ENCODE data around the gene DIAPH2.

The DIAPH2 gene

DNA sequence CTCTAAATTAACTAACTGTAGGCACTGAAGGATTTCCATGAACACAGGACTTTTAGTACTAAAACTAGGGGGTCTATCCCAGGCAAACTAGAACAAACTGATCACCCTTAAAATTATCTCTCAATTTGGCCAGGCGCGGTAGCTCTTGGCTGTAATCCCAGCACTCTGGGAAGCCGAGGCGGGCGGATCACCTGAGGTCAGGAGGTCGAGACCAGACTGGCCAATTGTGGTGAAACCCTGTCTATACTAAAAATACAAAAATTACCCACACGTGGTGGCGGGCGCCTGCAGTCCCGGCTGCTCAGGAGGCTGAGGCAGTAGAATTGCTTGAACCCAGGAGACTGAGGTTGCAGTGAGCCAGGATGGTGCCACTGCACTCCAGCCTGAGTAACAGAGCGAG, 635.7 kb downstream of the DIAPH2 start:
- Histone ChIP-seq H3K4me3 (ENCODE audit: low read depth, low read length) (no peak overlapping the region), H3K9me3 (ENCODE audit: control insufficient read depth, insufficient read depth, low read depth, low read length) (no peaks in the 10 kb centered on the region), H3K4me1 (ENCODE audit: control insufficient read depth, insufficient read depth, low read length) (no peaks in the 10 kb centered on the region), H3K36me3 (ENCODE audit: control insufficient read depth, insufficient read depth, low read length) (peaks cover 44% of the 10 kb centered on the region), H3K27ac (ENCODE audit: low read depth, low read length) (no peak overlapping the region), H3K9ac (ENCODE audit: low read length) (no peak overlapping the region), H3K27me3 (ENCODE audit: control insufficient read depth, insufficient read depth, low read length) (no peaks in the 10 kb centered on the region)

DNA sequence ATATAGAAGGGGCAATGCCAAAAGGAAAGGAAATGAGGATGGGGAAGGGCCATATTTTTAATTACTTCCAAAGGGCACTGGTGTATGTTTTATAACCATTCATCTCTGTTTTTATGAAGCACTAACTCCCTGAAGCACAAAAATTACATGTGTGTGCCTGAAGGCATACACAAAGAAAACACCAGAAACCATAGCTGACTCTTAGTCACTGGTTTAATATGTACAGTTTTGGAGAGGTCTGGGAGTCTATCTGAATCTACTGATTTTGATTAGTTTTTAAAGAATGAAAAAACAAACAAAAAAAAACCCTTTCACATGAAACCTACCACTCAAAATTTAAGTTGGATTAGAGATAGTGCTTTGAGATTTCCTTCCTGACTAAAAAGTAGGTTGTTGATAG, 637.8 kb downstream of the DIAPH2 start:
- no peaks in the 10 kb centered on the region for H3K27me3 ChIP-seq (ENCODE audit: control insufficient read depth, insufficient read depth, low read length)
- H3K4me1 ChIP-seq (ENCODE audit: control insufficient read depth, insufficient read depth, low read length), result no peaks in the 10 kb centered on the region
- H3K9ac ChIP-seq (ENCODE audit: low read length), result no peak overlapping the region
- no peaks in the 10 kb centered on the region for H3K9me3 ChIP-seq (ENCODE audit: control insufficient read depth, insufficient read depth, low read depth, low read length)
- H3K27ac ChIP-seq (ENCODE audit: low read depth, low read length), result no peak overlapping the region
- no peak overlapping the region for H3K4me3 ChIP-seq (ENCODE audit: low read depth, low read length)
- H3K36me3 ChIP-seq (ENCODE audit: control insufficient read depth, insufficient read depth, low read length), result peaks cover 30% of the 10 kb centered on the region

DNA sequence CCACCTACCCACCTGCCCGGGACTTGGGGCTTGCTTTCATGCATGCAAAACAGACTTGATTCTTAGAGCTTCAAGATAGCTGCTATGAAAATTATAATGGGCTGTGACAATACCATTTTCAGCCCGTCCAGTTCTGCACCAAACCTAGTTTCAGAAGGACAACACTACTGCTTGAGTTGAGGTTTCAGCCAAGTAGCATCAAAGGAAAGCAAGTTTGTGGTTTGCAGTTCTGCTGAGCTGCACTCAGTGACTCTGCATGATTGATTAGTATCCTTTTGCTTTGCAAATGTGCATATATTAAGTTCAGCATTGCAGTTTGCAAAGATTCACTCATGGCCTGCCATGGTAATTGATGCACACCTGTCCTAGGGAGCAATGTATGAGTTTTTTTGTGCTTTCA, 641.8 kb downstream of the DIAPH2 start:
- H3K9ac ChIP-seq (ENCODE audit: low read length), result no peak overlapping the region
- no peaks in the 10 kb centered on the region for H3K27me3 ChIP-seq (ENCODE audit: control insufficient read depth, insufficient read depth, low read length)
- H3K4me3 ChIP-seq (ENCODE audit: low read depth, low read length), result no peak overlapping the region
- H3K27ac ChIP-seq (ENCODE audit: low read depth, low read length), result no peak overlapping the region
- no peaks in the 10 kb centered on the region for H3K4me1 ChIP-seq (ENCODE audit: control insufficient read depth, insufficient read depth, low read length)
- peaks cover 19% of the 10 kb centered on the region; the same call in 1 of the 2 replicates for H3K36me3 ChIP-seq (ENCODE audit: control insufficient read depth, insufficient read depth, low read length)
- H3K9me3 ChIP-seq (ENCODE audit: control insufficient read depth, insufficient read depth, low read depth, low read length), result no peaks in the 10 kb centered on the region

DNA sequence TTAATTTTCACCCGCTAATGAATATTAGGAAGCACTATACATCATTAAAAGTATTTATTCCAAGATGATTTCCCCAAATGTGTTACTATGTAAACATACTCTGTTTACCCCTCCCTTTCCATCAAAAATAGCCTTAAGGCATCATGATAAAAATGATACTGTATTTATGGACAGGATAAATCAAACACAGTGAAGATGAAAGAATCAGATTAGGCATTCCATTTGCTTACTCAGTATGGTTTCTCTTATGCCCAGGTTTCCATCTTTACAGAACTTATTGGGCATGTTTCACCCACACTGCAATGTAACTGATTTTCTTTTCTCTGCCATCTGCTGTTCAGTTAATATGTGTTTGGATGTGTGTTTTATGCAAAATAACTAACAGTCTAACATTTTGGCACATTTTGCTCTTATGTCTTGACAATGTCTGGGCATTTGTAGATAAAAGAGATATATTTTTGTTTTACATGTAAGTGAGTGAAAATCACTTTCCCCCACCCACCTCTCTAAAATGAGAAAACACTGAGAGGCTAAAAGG, 644.3 kb downstream of the DIAPH2 start:
- Histone ChIP-seq H3K9ac (ENCODE audit: low read length) (no peak overlapping the region), H3K27me3 (ENCODE audit: control insufficient read depth, insufficient read depth, low read length) (no peaks in the 10 kb centered on the region), H3K4me3 (ENCODE audit: low read depth, low read length) (no peak overlapping the region), H3K9me3 (ENCODE audit: control insufficient read depth, insufficient read depth, low read depth, low read length) (no peaks in the 10 kb centered on the region), H3K36me3 (ENCODE audit: control insufficient read depth, insufficient read depth, low read length) (peaks cover 22% of the 10 kb centered on the region; the same call in 1 of the 2 replicates), H3K27ac (ENCODE audit: low read depth, low read length) (no peak overlapping the region), H3K4me1 (ENCODE audit: control insufficient read depth, insufficient read depth, low read length) (no peaks in the 10 kb centered on the region)

DNA sequence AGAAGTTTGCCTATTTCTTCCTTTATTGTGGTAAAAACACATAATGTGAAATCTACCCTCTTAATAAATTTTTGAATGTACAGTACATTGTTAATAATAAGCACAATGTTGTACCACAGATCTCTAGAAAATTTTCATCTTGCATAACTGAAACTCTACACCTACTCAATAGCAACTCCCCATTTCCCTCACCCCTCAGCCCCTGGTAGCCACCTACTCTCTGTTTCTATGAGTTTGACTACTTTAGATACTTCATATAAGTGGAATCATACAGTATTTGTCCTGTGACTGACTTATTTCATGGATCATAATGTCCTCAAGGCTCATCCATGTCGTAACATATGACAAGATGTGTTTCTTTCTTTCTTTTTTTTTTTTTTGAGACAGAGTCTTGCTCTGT, 645.5 kb downstream of the DIAPH2 start:
- Histone ChIP-seq H3K4me1 (ENCODE audit: control insufficient read depth, insufficient read depth, low read length) (no peaks in the 10 kb centered on the region; the same call in 1 of the 2 replicates), H3K9me3 (ENCODE audit: control insufficient read depth, insufficient read depth, low read depth, low read length) (no peaks in the 10 kb centered on the region), H3K27ac (ENCODE audit: low read depth, low read length) (no peak overlapping the region), H3K36me3 (ENCODE audit: control insufficient read depth, insufficient read depth, low read length) (peaks cover 17% of the 10 kb centered on the region; the same call in 1 of the 2 replicates), H3K9ac (ENCODE audit: low read length) (no peak overlapping the region), H3K4me3 (ENCODE audit: low read depth, low read length) (no peak overlapping the region), H3K27me3 (ENCODE audit: control insufficient read depth, insufficient read depth, low read length) (no peaks in the 10 kb centered on the region)

DNA sequence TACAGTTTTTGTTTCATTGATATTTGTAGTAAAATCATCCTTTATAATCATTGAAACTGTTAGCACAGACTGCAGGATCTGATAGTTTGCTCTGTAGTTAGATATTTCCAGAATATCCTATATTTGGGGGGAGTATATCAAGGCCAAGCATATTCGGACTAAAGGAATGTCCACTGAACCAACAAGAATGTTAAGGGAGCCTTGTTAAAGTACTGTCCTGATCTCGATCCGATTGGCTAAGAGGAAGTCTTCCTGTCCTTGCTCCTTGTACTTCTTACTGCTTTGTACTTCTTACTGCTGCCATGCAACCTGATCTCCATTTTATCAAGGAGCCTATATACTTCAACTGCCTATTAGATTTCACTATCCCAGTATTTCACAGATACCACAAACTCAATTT, 648.3 kb downstream of the DIAPH2 start:
- H3K9ac ChIP-seq (ENCODE audit: low read length), result no peak overlapping the region
- no peaks in the 10 kb centered on the region for H3K9me3 ChIP-seq (ENCODE audit: control insufficient read depth, insufficient read depth, low read depth, low read length)
- H3K27me3 ChIP-seq (ENCODE audit: control insufficient read depth, insufficient read depth, low read length), result no peaks in the 10 kb centered on the region
- no peak overlapping the region for H3K4me3 ChIP-seq (ENCODE audit: low read depth, low read length)
- no peak overlapping the region for H3K27ac ChIP-seq (ENCODE audit: low read depth, low read length)
- H3K4me1 ChIP-seq (ENCODE audit: control insufficient read depth, insufficient read depth, low read length), result no peaks in the 10 kb centered on the region; the same call in 1 of the 2 replicates
- peaks cover 14% of the 10 kb centered on the region; the same call in 1 of the 2 replicates for H3K36me3 ChIP-seq (ENCODE audit: control insufficient read depth, insufficient read depth, low read length)

DNA sequence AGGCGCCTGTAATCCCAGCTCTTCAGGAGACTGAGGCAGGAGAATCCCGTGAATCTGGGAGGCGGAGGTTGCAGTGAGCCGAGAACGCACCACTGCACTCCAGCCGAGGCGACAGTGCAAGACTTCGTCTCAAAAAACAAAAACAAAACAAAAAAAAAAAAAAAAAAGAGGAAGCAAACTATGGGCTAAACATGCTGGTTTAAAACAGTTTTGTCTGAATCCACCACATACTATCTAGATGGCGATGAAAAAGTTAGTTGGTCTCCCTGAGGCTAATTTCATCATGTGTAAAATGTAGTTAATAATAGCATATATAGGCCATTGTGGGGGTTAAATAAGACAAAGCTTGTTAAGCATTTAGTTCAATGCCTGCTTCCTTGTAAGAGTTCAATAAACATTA, 650.2 kb downstream of the DIAPH2 start:
- Histone ChIP-seq H3K27ac (ENCODE audit: low read depth, low read length) (no peak overlapping the region), H3K27me3 (ENCODE audit: control insufficient read depth, insufficient read depth, low read length) (no peaks in the 10 kb centered on the region), H3K4me1 (ENCODE audit: control insufficient read depth, insufficient read depth, low read length) (peaks cover under 1% of the 10 kb centered on the region; the same call in 1 of the 2 replicates), H3K9me3 (ENCODE audit: control insufficient read depth, insufficient read depth, low read depth, low read length) (no peaks in the 10 kb centered on the region), H3K9ac (ENCODE audit: low read length) (no peak overlapping the region), H3K36me3 (ENCODE audit: control insufficient read depth, insufficient read depth, low read length) (peaks cover 14% of the 10 kb centered on the region; the same call in 1 of the 2 replicates), H3K4me3 (ENCODE audit: low read depth, low read length) (no peak overlapping the region)

DNA sequence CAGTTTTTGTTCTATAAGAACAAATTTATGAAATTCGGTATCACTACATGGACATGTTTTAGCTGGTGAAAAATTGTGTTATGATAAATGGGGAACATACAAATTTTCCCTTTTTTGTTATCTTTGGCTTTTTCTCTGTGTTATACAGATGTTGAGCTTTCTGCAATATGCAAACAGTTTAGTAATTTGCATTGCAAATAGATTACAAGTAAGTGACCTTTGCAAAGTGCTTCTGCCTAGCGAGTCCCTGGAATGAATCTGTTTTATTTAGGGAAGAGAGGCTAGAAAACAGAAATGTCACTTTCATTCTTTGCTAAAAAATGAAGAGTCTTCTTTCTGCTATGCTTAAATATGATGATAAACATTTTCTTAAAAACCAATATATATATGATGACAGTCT, 660.1 kb downstream of the DIAPH2 start:
- no peaks in the 10 kb centered on the region for H3K27me3 ChIP-seq (ENCODE audit: control insufficient read depth, insufficient read depth, low read length)
- peak overlapping the region; percentile 32 for H3K4me3 ChIP-seq (ENCODE audit: low read depth, low read length)

DNA sequence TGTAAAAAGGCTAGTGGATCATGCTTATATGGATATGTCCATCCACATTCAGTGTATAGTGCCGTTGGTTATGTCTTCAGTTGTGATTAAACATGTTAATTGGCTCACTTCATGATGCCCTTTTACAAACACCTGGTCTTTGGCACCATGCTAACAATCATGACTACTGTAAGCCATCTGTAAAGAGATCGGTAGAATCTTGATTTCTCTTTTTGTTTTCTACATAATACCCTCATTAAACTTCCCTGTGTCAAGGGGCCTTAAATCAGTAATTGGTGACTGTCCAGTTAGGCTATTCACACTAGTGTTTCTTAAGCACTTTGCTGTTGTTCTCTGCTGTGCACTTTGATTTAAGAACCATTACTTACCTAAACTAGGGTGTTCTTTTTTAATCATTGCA, 674.3 kb downstream of the DIAPH2 start:
- Histone ChIP-seq H3K4me1 (ENCODE audit: control insufficient read depth, insufficient read depth, low read length) (peaks cover 11% of the 10 kb centered on the region; the same call in 1 of the 2 replicates), H3K36me3 (ENCODE audit: control insufficient read depth, insufficient read depth, low read length) (peaks cover 8% of the 10 kb centered on the region), H3K27me3 (ENCODE audit: control insufficient read depth, insufficient read depth, low read length) (no peaks in the 10 kb centered on the region), H3K9ac (ENCODE audit: low read length) (no peak overlapping the region), H3K4me3 (ENCODE audit: low read depth, low read length) (no peak overlapping the region), H3K9me3 (ENCODE audit: control insufficient read depth, insufficient read depth, low read depth, low read length) (no peaks in the 10 kb centered on the region), H3K27ac (ENCODE audit: low read depth, low read length) (no peak overlapping the region)

More for the DNA sequence above, 660.1 kb downstream of the DIAPH2 start:
- no peaks in the 10 kb centered on the region for H3K9me3 ChIP-seq (ENCODE audit: control insufficient read depth, insufficient read depth, low read depth, low read length)
- peaks cover 54% of the 10 kb centered on the region for H3K4me1 ChIP-seq (ENCODE audit: control insufficient read depth, insufficient read depth, low read length)
- no peak overlapping the region for H3K9ac ChIP-seq (ENCODE audit: low read length)
- H3K27ac ChIP-seq (ENCODE audit: low read depth, low read length), result peak overlapping the region; percentile 65; the same call in 1 of the 2 replicates
- peaks cover 17% of the 10 kb centered on the region for H3K36me3 ChIP-seq (ENCODE audit: control insufficient read depth, insufficient read depth, low read length)

DNA sequence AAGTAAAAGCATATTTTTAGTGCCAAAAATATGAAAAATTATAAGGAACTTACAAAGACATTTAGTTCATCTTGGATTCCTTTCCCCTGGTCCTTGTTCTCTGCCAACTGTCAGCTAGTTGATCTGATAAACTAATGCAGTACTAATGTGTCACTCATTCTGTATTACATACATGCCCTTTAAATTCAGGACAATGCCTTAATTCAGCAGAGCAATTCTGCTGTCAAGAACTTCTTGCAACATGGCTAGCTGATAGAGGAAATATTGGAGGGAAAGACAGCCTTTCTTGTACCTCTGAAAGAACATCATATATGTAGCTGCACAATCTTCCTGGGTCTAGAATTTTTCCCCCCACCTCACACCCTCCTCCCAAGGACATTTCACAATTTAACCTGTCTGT, 679.2 kb downstream of the DIAPH2 start:
- H3K27me3 ChIP-seq (ENCODE audit: control insufficient read depth, insufficient read depth, low read length), result no peaks in the 10 kb centered on the region
- no peaks in the 10 kb centered on the region for H3K4me1 ChIP-seq (ENCODE audit: control insufficient read depth, insufficient read depth, low read length)
- H3K9me3 ChIP-seq (ENCODE audit: control insufficient read depth, insufficient read depth, low read depth, low read length), result no peaks in the 10 kb centered on the region
- H3K9ac ChIP-seq (ENCODE audit: low read length), result no peak overlapping the region
- H3K27ac ChIP-seq (ENCODE audit: low read depth, low read length), result no peak overlapping the region
- no peak overlapping the region for H3K4me3 ChIP-seq (ENCODE audit: low read depth, low read length)
- peaks cover 16% of the 10 kb centered on the region for H3K36me3 ChIP-seq (ENCODE audit: control insufficient read depth, insufficient read depth, low read length)

DNA sequence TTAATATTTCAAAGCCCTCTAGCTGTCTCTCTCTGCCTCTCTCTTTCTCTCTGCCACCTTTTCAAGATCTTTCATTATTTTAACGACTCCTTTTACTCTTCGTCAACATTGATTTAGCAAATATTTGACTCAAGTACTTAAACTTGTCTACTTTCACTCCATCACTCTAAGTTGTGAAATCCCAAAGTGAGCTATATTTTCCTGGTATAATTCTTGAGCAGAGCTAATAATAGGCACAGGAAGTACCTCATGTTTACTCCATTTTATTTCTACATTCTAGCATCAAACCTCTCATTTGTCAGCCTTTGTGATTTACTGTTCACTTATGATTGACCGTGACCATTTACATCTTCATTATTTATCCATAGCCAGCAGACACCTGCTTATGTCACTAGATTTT, 681.6 kb downstream of the DIAPH2 start:
- Histone ChIP-seq H3K27ac (ENCODE audit: low read depth, low read length) (no peak overlapping the region), H3K27me3 (ENCODE audit: control insufficient read depth, insufficient read depth, low read length) (no peaks in the 10 kb centered on the region), H3K9ac (ENCODE audit: low read length) (no peak overlapping the region), H3K9me3 (ENCODE audit: control insufficient read depth, insufficient read depth, low read depth, low read length) (no peaks in the 10 kb centered on the region), H3K4me1 (ENCODE audit: control insufficient read depth, insufficient read depth, low read length) (no peaks in the 10 kb centered on the region), H3K4me3 (ENCODE audit: low read depth, low read length) (no peak overlapping the region), H3K36me3 (ENCODE audit: control insufficient read depth, insufficient read depth, low read length) (peaks cover 29% of the 10 kb centered on the region)

Data from HUES6 (cell line).